Kidney (tissue), 14 donors: ENCODE results near the gene CYP2D6. TPM values are rescaled to one million over a fixed set of nuclear protein-coding genes. Genes with fewer than 3 reads are reported as not detected.

Source experiments
- DNase-seq, 5 donors: peaks; one replicate each; pipeline ENCODE4 v3.0.0-alpha.2; 2013 to 2020
- FAIRE-seq: peaks from 2 replicates; lab custom pipeline; 2012; peaks lifted over from hg19 to GRCh38; lab: Jason Lieb, UNC
- H3K27ac ChIP-seq, 2 donors: one replicate each; pipeline ENCODE4 v1.7.0; 2013; ENCODE audit warnings: low read depth in 2 of 2, low read length in 2 of 2, inconsistent platforms in 1 of 2
- H3K27me3 ChIP-seq: one replicate; pipeline ENCODE4 v1.7.1; 2013; ENCODE audit warnings: low read length, inconsistent platforms; ENCODE audit not compliant: control insufficient read depth, insufficient read depth
- H3K36me3 ChIP-seq, 3 donors: one replicate each; pipeline versions ENCODE4 v1.7.0 to v1.7.1; 2013; ENCODE audit warnings: low read length in 3 of 3, control low read depth in 1 of 3, inconsistent platforms in 1 of 3; ENCODE audit not compliant: insufficient read depth in 3 of 3, control insufficient read depth in 2 of 3
- H3K4me1 ChIP-seq, 3 donors: one replicate each; pipeline versions ENCODE4 v1.7.0 to v1.7.1; 2013; ENCODE audit warnings: low read length in 3 of 3, inconsistent platforms in 1 of 3, low read depth in 1 of 3; ENCODE audit not compliant: control insufficient read depth in 2 of 3, insufficient read depth in 2 of 3
- H3K4me3 ChIP-seq, 3 donors: one replicate each; pipeline versions ENCODE4 v1.7.0 to v1.8.1; 2013; ENCODE audit warnings: low read length in 3 of 3, control low read depth in 1 of 3, inconsistent platforms in 1 of 3
- H3K9ac ChIP-seq, 3 donors: one replicate each; pipeline versions ENCODE4 v1.7.0 to v1.7.1; 2013; ENCODE audit warnings: low read length in 3 of 3, control low read depth in 1 of 3, inconsistent platforms in 1 of 3
- H3K9me3 ChIP-seq, 3 donors: one replicate each; pipeline versions ENCODE4 v1.7.0 to v1.7.1; 2013; ENCODE audit warnings: low read length in 3 of 3, control low read depth in 1 of 3, inconsistent platforms in 1 of 3; ENCODE audit not compliant: control insufficient read depth in 2 of 3, insufficient read depth in 1 of 3
- CTCF ChIP-seq: IDR thresholded peaks from 3 replicates; pipeline ENCODE4 v1.5.1; 2012; ENCODE audit warnings: mild to moderate bottlenecking, moderate library complexity, borderline replicate concordance; ENCODE audit not compliant: insufficient read depth; ENCODE audit errors: extremely low read depth
- intact Hi-C: fragments of 100-400 bp; cut with DNase I; formaldehyde crosslinking; loops from one replicate; pipeline ENCODE4 v1.11.1; 2022
- polyA plus RNA-seq: library from polyadenylated mRNA; stranded (reverse); fragments of 350-450 nt; fragmentation: Illumina TruSeq; extraction: RNeasy Lipid Tissue Mini Kit (QIAGEN cat#74804); gene quantifications from one replicate; pipeline ENCODE4 v1.2.3, GENCODE V29; 2014; ENCODE audit warnings: low read depth, low replicate concordance; ENCODE audit not compliant: insufficient read depth
- total RNA-seq: library from RNA; stranded (reverse); fragmentation: NEBNext Ultra II Directional; extraction: Animal tissue kit (Norgen Biotek cat#: 25700); gene quantifications from one replicate; pipeline ENCODE4 v1.2.1, GENCODE V29; 2021
- donor health status: control.
- donor health status: control.
- donor health status: control.
- donor health status: control.
- donor health status: control.
- donor health status: DM: yes; HTN: yes; CAD: no.
- donor health status: Normal renal cell carcinoma (clear cell type).

The CYP2D6 gene
- total and polyA plus RNA-seq, 2 donors from 2014 or later: 0.39 to 3.2 TPM

GRCh38 chr22:42076764-42077485 is 53.7 kb downstream of the CYP2D6 start:
- no peak overlapping the region for H3K4me3 ChIP-seq
- H3K36me3 ChIP-seq: peaks cover 0 to 2% (median 0%) of the 10 kb centered on the region in 3 donors
- DNase-seq: peak in 1 of 5 donors; percentile 42
- no peak overlapping the region for H3K27ac ChIP-seq
- peaks cover 5 to 23% (median 15%) of the 10 kb centered on the region in 3 donors for H3K4me1 ChIP-seq
- FAIRE-seq: no peak
- intact Hi-C loops: no loop called here
- no peak for TF ChIP-seq CTCF
- H3K9ac ChIP-seq: no peak overlapping the region
- no peaks in the 10 kb centered on the region for H3K9me3 ChIP-seq
- no peaks in the 10 kb centered on the region for H3K27me3 ChIP-seq

Other genes starting within 250 kb of the CYP2D6 start
- 0.35 TPM for gene SHISA8, start 215.7 kb downstream of the CYP2D6 start, total RNA-seq
- gene SHISA8, start 215.7 kb downstream of the CYP2D6 start, polyA plus RNA-seq: 0.47 TPM
- 2.9 TPM for gene TNFRSF13C, start 204.0 kb downstream of the CYP2D6 start, total RNA-seq
- not detected for gene TNFRSF13C, start 204.0 kb downstream of the CYP2D6 start, polyA plus RNA-seq
- gene CENPM, start 183.7 kb downstream of the CYP2D6 start, total RNA-seq: 2.8 TPM
- 2.8 TPM for gene CENPM, start 183.7 kb downstream of the CYP2D6 start, polyA plus RNA-seq
- gene SEPTIN3, start 161.4 kb downstream of the CYP2D6 start, total RNA-seq: 0.22 TPM
- gene SEPTIN3, start 161.4 kb downstream of the CYP2D6 start, polyA plus RNA-seq: 0.49 TPM
- 2.5 TPM for gene WBP2NL, start 132.0 kb downstream of the CYP2D6 start, total RNA-seq
- 0.84 TPM for gene WBP2NL, start 132.0 kb downstream of the CYP2D6 start, polyA plus RNA-seq
- 29.8 TPM for gene NAGA, start 60.0 kb downstream of the CYP2D6 start, total RNA-seq
- gene NAGA, start 60.0 kb downstream of the CYP2D6 start, polyA plus RNA-seq: 27.0 TPM
- gene PHETA2, start 56.6 kb downstream of the CYP2D6 start, total RNA-seq: 10.4 TPM
- 6.3 TPM for gene PHETA2, start 56.6 kb downstream of the CYP2D6 start, polyA plus RNA-seq
- gene SMDT1, start 51.1 kb downstream of the CYP2D6 start, total RNA-seq: 113 TPM
- gene SMDT1, start 51.1 kb downstream of the CYP2D6 start, polyA plus RNA-seq: 264 TPM
- gene NDUFA6, start 40.0 kb downstream of the CYP2D6 start, total RNA-seq: 69.0 TPM
- 317 TPM for gene NDUFA6, start 40.0 kb downstream of the CYP2D6 start, polyA plus RNA-seq
- gene TCF20, start 139.8 kb upstream of the CYP2D6 start, total RNA-seq: 63.6 TPM
- gene TCF20, start 139.8 kb upstream of the CYP2D6 start, polyA plus RNA-seq: 6.1 TPM